AG10803 (cell line): Measurements from ENCODE around the gene EXT2.

Experiments
- DNase-seq: peaks from one replicate; pipeline ENCODE4 v3.0.0; 2010; ENCODE audit warnings: low read depth
- H3K4me3 ChIP-seq: 2 replicates; pipeline ENCODE4 v1.5.1; 2011; ENCODE audit warnings: mild to moderate bottlenecking, low read length, control low read depth
- TF ChIP-seq, protein P1 (sequence below): conservative IDR thresholded peaks from 2 replicates; pipeline ENCODE4 v1.5.1; 2011; ENCODE audit warnings: mild to moderate bottlenecking, low read length, control low read depth, inconsistent platforms

EXT2 gene

DNA sequence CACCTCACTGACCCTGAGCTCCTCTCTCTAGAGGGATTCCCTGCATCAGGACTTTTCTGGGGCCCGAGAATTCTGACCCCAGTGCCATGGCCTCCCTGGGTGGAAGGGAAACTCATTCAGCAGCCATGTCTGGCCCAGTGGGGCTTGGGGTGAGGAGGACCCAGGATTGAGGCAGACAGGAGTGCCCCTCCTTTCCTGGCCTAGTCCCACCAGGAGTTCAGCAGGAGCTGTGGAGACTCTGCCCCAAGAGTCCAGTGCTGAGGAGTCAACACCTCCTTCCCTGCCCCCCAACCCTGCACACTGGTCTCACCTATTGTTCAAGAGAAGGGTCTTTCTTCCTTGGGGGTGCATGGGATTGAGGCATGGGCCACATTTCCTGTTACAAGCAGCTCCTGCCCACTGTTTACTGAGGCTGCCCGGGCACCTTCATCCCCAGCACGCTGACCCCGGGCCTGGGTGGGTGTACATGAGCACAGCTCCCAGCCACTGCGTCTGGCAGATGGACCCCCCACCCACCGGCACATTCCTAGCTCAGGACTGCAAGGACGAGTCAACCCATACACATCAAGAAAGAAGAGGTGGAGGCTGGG, 180.6 kb downstream of the EXT2 start:
- no peak for DNase-seq
- TF ChIP-seq, protein P1, sequence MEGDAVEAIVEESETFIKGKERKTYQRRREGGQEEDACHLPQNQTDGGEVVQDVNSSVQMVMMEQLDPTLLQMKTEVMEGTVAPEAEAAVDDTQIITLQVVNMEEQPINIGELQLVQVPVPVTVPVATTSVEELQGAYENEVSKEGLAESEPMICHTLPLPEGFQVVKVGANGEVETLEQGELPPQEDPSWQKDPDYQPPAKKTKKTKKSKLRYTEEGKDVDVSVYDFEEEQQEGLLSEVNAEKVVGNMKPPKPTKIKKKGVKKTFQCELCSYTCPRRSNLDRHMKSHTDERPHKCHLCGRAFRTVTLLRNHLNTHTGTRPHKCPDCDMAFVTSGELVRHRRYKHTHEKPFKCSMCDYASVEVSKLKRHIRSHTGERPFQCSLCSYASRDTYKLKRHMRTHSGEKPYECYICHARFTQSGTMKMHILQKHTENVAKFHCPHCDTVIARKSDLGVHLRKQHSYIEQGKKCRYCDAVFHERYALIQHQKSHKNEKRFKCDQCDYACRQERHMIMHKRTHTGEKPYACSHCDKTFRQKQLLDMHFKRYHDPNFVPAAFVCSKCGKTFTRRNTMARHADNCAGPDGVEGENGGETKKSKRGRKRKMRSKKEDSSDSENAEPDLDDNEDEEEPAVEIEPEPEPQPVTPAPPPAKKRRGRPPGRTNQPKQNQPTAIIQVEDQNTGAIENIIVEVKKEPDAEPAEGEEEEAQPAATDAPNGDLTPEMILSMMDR = no peak
- H3K4me3 ChIP-seq = no peak overlapping the region

DNA sequence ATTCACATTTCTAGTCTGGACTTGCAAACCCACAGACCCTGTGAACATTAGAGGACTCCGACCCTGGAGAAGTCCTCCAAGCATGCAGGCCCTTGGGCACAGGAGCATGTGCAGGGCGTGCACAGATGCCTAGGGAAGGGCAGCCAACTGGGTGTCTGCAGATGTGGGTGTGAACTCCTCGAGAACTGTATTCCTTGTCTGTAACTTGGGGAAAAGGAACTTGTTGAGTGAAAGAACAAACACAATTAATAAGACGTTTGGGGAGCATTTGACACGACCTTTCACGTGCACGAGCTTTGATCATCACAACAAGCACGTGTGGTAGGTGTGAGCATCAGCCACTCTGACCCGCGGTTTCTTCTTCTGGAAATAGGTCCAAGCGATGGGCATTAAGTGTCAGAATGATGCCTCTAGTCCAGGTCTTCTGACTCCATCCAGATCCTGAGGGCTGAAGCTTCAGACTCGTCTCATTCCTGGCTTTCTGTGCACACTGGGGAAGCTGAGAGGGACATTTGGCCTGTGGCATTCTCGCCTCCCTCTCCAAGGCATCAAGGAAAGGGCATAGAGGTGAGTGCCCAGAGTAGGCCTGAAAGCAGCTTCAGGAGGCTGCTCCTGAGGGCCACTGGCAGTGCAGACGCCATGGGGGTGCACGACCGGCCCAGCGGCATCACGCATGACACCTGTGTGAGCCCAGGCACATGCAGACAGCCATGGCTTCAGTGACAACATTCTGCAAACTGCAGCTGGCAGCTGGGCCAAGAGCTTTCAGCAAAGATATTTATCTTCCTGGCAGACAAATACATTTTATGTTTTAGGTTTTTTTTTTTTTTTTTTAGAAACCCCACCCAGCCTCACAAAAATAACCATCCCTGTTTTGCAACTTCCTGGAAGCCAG, 182.0 kb downstream of the EXT2 start:
- no peak overlapping the region for H3K4me3 ChIP-seq
- TF ChIP-seq, protein P1 = no peak
- no peak for DNase-seq

DNA sequence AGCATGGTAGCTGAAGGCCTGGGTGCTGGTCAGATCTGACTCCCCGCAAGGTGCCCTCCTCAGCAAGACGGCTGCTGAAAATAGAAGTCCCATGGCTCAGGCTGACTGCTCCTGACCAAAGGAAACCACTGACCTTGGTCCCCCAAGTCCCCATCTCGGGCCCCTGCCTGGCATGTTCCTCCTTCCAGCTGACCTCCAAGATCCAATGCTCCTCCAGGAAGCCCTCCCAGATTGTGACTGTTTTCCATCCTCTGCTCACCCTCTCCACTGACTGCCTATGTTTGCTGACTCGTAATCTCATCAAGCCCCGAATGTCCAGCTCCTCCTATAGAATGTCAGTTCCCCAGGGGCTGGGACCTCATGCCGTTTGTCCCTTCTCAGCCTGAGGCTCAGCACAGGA, 184.0 kb downstream of the EXT2 start:
- DNase-seq = no peak
- TF ChIP-seq, protein P1 = no peak

DNA sequence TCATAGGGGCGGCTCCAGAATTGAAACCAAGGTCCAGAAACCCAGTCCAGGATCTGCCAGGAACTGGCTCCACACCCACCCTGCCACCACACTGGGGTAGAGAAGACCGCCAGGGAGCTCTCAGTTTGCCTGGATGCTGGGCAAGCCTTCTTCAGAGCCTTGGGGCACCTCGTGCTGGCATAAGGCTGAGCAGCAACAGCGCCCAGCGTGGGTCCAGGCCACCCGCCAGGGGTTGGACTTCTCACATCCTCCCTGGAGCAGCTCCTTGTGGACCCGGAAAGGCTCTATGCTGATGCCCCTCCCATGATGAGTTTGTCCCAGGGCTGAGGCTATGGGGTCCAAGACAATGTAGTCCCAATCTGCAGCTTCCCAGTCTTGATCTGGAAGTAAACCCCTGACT, 184.8 kb downstream of the EXT2 start:
- TF ChIP-seq, protein P1 = no peak
- DNase-seq = no peak
- H3K4me3 ChIP-seq = no peak overlapping the region

More for the DNA sequence above, 184.0 kb downstream of the EXT2 start:
- no peak overlapping the region for H3K4me3 ChIP-seq

DNA sequence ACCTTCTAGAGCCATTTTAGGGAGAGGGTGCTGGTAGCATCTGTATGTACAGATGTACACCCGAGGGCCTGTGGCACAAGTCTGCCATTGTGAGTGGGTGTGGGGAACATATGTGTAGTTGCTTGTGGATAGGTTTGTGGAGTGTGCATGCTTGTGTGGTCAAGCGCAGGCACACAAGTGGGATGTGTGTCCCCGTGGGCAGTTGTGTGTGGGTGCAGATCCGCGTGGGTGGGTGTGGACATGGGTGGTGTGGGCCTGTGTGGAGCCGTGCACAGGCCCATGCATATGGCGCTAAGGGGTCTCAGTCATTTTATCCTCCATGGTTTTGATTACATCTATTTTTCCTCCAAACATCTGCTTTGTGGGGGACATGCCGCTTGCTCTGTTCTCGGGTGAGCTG, 185.7 kb downstream of the EXT2 start:
- H3K4me3 ChIP-seq = no peak overlapping the region
- TF ChIP-seq, protein P1 = no peak
- no peak for DNase-seq

DNA sequence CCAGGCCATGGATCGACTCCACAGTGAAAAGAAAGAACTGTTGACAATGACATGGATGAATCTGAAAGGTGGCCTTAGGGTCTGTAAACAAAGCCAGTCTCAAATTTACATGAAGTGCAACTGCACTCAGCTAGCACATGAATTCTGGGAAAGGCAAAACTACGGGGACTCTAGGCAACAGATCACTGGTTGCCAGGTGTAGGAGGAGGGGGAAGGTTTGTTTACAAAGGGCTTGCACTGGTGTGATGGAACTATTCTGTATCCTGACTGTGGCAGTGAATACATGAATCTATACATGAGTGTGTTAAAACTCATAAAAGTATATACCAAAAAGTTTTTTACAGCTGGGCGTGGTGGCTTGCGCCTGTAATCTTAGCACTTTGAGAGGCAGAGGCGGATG, 187.1 kb downstream of the EXT2 start:
- TF ChIP-seq, protein P1 = no peak
- H3K4me3 ChIP-seq = no peak overlapping the region
- DNase-seq = no peak

DNA sequence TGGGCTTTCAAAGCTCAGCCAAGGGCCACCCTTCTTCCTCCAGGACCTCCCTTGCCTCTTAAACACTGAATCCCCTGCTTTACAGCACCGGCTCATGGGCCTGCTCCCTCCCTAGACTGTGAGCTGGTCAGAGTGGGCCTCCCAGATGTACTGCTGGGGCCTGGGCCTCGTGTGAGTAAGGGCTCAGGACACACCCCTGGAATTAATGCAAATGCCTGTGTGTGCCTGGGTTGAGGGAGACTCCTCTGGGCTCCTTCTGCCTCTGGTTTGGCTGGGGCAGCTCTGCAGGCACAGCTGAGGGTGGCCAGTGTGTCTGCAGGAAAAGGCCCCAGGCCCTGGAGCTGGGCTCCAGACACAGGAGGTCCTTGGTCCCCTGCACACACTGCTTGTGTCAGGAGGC, 190.3 kb downstream of the EXT2 start:
- DNase-seq = no peak
- TF ChIP-seq, protein P1 = no peak
- no peak overlapping the region for H3K4me3 ChIP-seq
